HepG2 (cell line): ENCODE measurements around the gene ODAM. TPM values are rescaled to one million over a fixed set of nuclear protein-coding genes. Genes with fewer than 3 reads are reported as not detected.
A peak's percentile ranks its signal among the peaks of the same experiment; 100 is the strongest.

ENCODE experiments used
- CCDC6 ChIP-seq: sonication (generic); formaldehyde crosslinking; IDR thresholded peaks from 2 replicates; pipeline ENCODE4 v1.8.1; 2022; ENCODE audit warnings: mild to moderate bottlenecking, missing genetic modification reagents, moderate library complexity
- HCFC1 ChIP-seq: fragments of 150-350 bp; IDR thresholded peaks from 2 replicates; pipeline ENCODE4 v1.6.1; 2014; ENCODE audit warnings: low read depth, low read length
- HIVEP1 ChIP-seq: sonication (generic); formaldehyde crosslinking; IDR thresholded peaks from 2 replicates; pipeline ENCODE4 v1.4.0; 2020; ENCODE audit warnings: mild to moderate bottlenecking, missing genetic modification reagents
- MAFG ChIP-seq: sonication (generic); formaldehyde crosslinking; IDR thresholded peaks from 2 replicates; pipeline ENCODE4 v1.5.1; 2020; ENCODE audit warnings: mild to moderate bottlenecking, missing genetic modification reagents
- REPIN1 ChIP-seq: sonication (generic); formaldehyde crosslinking; IDR thresholded peaks from 2 replicates; pipeline ENCODE4 v1.8.0; 2022; ENCODE audit warnings: missing genetic modification reagents, low read depth, mild to moderate bottlenecking, borderline replicate concordance
- SIN3A ChIP-seq: IDR thresholded peaks from 2 replicates; pipeline ENCODE4 v1.6.1; 2011; ENCODE audit warnings: low read depth, mild to moderate bottlenecking, control low read depth, low read length, borderline replicate concordance
- TARDBP ChIP-seq: sonication (generic); formaldehyde crosslinking; IDR thresholded peaks from 2 replicates; pipeline ENCODE4 v1.8.0; 2022; ENCODE audit warnings: mild to moderate bottlenecking, missing genetic modification reagents
- TRIM24 ChIP-seq: sonication (generic); formaldehyde crosslinking; IDR thresholded peaks from 2 replicates; pipeline ENCODE4 v1.8.0; 2022; ENCODE audit warnings: mild to moderate bottlenecking, missing genetic modification reagents
- ZNF567 ChIP-seq: sonication (generic); formaldehyde crosslinking; IDR thresholded peaks from 2 replicates; pipeline ENCODE4 v1.8.1; 2023; ENCODE audit warnings: mild to moderate bottlenecking, missing genetic modification reagents, borderline replicate concordance
- ZNF766 ChIP-seq: sonication (generic); formaldehyde crosslinking; IDR thresholded peaks from 2 replicates; pipeline ENCODE4 v1.5.0; 2020; ENCODE audit warnings: missing genetic modification reagents, borderline replicate concordance
- polyA plus RNA-seq, 8 experiments: library from polyadenylated mRNA; depleted of rRNA in 3 of 8; stranded (reverse) in 7 of 8; unstranded in 1 of 8; fragments of >200 nt; fragmentation: Illumina TruSeq in 4 of 8; extraction: Trizol in 4 of 8; gene quantifications; 2 replicates each; pipeline versions ENCODE4 v1.2.1 to v1.2.3, GENCODE V29; 2011 to 2016; ENCODE audit warnings: low read depth in 4 of 8, missing spikeins in 1 of 8, mixed read lengths in 1 of 8; ENCODE audit not compliant: insufficient read depth in 1 of 8
- total RNA-seq, 5 experiments: library from RNA; depleted of rRNA; stranded (reverse); fragments of >200 nt; fragmentation: Illumina TruSeq; extraction: Trizol; gene quantifications; 2 replicates each; pipeline ENCODE4 v1.2.3, GENCODE V29; 2016; ENCODE audit warnings: low read depth in 1 of 5
- TF ChIP-seq, protein P1 (sequence below): IDR thresholded peaks from 2 replicates; pipeline ENCODE4 v1.4.0; 2020; ENCODE audit warnings: mild to moderate bottlenecking, missing genetic modification reagents
- TF ChIP-seq, protein P2 (sequence below): sonication (generic); formaldehyde crosslinking; IDR thresholded peaks from 2 replicates; pipeline ENCODE4 v1.4.0; 2020; ENCODE audit warnings: missing genetic modification reagents
- TF ChIP-seq, protein P3 (sequence below): IDR thresholded peaks from 2 replicates; pipeline ENCODE4 v1.6.1; 2012; ENCODE audit warnings: low read depth, low read length, improper control_type of control experiment
- TF ChIP-seq, protein P4 (sequence below): sonication (generic); formaldehyde crosslinking; IDR thresholded peaks from 2 replicates; pipeline ENCODE4 v1.4.0; 2020; ENCODE audit warnings: missing genetic modification reagents, mild to moderate bottlenecking, borderline replicate concordance
- TF ChIP-seq, protein P5 (sequence below): IDR thresholded peaks from 2 replicates; pipeline ENCODE4 v1.6.1; 2016; ENCODE audit warnings: low read depth
- TF ChIP-seq, protein P6 (sequence below): IDR thresholded peaks from 2 replicates; pipeline ENCODE4 v1.6.1; 2018; ENCODE audit warnings: missing genetic modification reagents, mild to moderate bottlenecking, missing compliant biosample characterization

The ODAM gene
- total and polyA plus RNA-seq, 2 of the 13 experiments (the other 11 are each of a cell fraction or from before 2014, with no cell fraction given), result 94.6 to 115 TPM

DNA sequence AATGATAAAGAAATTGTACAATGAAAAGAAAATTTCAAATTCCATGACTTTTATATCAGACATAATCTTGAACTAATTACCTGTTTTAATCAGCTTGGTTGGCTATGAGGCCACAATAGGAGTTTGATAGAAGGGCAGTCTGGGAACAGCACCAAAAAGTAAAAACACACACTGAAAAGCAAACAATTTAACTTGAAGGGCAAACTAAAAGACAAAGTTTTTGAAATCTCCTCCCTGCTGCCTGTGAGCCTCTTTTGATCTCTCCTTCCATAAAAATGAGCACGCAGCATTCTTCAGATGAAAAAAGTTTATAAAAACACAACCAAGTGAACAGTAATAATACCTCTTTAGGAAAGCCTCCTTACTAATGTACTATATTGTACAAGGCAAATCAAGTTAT lies 8.1 kb downstream of the ODAM start (continued):
- TF ChIP-seq, protein P1, sequence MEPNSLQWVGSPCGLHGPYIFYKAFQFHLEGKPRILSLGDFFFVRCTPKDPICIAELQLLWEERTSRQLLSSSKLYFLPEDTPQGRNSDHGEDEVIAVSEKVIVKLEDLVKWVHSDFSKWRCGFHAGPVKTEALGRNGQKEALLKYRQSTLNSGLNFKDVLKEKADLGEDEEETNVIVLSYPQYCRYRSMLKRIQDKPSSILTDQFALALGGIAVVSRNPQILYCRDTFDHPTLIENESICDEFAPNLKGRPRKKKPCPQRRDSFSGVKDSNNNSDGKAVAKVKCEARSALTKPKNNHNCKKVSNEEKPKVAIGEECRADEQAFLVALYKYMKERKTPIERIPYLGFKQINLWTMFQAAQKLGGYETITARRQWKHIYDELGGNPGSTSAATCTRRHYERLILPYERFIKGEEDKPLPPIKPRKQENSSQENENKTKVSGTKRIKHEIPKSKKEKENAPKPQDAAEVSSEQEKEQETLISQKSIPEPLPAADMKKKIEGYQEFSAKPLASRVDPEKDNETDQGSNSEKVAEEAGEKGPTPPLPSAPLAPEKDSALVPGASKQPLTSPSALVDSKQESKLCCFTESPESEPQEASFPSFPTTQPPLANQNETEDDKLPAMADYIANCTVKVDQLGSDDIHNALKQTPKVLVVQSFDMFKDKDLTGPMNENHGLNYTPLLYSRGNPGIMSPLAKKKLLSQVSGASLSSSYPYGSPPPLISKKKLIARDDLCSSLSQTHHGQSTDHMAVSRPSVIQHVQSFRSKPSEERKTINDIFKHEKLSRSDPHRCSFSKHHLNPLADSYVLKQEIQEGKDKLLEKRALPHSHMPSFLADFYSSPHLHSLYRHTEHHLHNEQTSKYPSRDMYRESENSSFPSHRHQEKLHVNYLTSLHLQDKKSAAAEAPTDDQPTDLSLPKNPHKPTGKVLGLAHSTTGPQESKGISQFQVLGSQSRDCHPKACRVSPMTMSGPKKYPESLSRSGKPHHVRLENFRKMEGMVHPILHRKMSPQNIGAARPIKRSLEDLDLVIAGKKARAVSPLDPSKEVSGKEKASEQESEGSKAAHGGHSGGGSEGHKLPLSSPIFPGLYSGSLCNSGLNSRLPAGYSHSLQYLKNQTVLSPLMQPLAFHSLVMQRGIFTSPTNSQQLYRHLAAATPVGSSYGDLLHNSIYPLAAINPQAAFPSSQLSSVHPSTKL (CRISPR knock-in tag), result peak; percentile 76
- TF ChIP-seq MAFG (CRISPR knock-in tag), result no peak
- TF ChIP-seq HIVEP1, result no peak
- TF ChIP-seq, protein P2, sequence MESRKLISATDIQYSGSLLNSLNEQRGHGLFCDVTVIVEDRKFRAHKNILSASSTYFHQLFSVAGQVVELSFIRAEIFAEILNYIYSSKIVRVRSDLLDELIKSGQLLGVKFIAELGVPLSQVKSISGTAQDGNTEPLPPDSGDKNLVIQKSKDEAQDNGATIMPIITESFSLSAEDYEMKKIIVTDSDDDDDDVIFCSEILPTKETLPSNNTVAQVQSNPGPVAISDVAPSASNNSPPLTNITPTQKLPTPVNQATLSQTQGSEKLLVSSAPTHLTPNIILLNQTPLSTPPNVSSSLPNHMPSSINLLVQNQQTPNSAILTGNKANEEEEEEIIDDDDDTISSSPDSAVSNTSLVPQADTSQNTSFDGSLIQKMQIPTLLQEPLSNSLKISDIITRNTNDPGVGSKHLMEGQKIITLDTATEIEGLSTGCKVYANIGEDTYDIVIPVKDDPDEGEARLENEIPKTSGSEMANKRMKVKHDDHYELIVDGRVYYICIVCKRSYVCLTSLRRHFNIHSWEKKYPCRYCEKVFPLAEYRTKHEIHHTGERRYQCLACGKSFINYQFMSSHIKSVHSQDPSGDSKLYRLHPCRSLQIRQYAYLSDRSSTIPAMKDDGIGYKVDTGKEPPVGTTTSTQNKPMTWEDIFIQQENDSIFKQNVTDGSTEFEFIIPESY (CRISPR knock-in tag), result no peak
- TF ChIP-seq HCFC1, result no peak
- no peak for TF ChIP-seq ZNF766 (CRISPR knock-in tag)
- no peak for TF ChIP-seq TARDBP
- TF ChIP-seq, protein P3, sequence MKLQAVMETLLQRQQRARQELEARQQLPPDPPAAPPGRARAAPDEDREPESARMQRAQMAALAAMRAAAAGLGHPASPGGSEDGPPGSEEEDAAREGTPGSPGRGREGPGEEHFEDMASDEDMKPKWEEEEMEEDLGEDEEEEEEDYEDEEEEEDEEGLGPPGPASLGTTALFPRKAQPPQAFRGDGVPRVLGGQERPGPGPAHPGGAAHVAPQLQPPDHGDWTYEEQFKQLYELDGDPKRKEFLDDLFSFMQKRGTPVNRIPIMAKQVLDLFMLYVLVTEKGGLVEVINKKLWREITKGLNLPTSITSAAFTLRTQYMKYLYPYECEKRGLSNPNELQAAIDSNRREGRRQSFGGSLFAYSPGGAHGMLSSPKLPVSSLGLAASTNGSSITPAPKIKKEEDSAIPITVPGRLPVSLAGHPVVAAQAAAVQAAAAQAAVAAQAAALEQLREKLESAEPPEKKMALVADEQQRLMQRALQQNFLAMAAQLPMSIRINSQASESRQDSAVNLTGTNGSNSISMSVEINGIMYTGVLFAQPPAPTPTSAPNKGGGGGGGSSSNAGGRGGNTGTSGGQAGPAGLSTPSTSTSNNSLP, result peak; percentile 58; the same call in 1 of the 2 replicates
- no peak for TF ChIP-seq CCDC6 (CRISPR knock-in tag)
- no peak for TF ChIP-seq TRIM24 (CRISPR knock-in tag)
- peak; percentile 68; the same call in 1 of the 2 replicates for TF ChIP-seq REPIN1 (CRISPR knock-in tag)
- no peak for TF ChIP-seq SIN3A
- TF ChIP-seq, protein P4, sequence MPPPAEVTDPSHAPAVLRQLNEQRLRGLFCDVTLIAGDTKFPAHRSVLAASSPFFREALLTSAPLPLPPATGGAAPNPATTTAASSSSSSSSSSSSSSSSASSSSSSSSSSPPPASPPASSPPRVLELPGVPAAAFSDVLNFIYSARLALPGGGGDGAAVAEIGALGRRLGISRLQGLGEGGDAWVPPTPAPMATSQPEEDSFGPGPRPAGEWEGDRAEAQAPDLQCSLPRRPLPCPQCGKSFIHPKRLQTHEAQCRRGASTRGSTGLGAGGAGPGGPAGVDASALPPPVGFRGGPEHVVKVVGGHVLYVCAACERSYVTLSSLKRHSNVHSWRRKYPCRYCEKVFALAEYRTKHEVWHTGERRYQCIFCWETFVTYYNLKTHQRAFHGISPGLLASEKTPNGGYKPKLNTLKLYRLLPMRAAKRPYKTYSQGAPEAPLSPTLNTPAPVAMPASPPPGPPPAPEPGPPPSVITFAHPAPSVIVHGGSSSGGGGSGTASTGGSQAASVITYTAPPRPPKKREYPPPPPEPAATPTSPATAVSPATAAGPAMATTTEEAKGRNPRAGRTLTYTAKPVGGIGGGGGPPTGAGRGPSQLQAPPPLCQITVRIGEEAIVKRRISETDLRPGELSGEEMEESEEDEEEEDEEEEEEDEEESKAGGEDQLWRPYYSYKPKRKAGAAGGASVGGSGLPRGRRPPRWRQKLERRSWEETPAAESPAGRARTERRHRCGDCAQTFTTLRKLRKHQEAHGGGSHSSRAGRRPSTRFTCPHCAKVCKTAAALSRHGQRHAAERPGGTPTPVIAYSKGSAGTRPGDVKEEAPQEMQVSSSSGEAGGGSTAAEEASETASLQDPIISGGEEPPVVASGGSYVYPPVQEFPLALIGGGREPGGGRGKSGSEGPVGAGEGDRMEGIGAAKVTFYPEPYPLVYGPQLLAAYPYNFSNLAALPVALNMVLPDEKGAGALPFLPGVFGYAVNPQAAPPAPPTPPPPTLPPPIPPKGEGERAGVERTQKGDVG (CRISPR knock-in tag), result no peak
- TF ChIP-seq, protein P5, sequence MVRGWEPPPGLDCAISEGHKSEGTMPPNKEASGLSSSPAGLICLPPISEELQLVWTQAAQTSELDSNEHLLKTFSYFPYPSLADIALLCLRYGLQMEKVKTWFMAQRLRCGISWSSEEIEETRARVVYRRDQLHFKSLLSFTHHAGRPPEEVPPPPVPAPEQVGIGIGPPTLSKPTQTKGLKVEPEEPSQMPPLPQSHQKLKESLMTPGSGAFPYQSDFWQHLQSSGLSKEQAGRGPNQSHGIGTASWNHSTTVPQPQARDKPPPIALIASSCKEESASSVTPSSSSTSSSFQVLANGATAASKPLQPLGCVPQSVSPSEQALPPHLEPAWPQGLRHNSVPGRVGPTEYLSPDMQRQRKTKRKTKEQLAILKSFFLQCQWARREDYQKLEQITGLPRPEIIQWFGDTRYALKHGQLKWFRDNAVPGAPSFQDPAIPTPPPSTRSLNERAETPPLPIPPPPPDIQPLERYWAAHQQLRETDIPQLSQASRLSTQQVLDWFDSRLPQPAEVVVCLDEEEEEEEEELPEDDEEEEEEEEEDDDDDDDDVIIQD (CRISPR knock-in tag), result peak; percentile 82; the same call in 1 of the 2 replicates
- no peak for TF ChIP-seq ZNF567 (CRISPR knock-in tag)
- TF ChIP-seq, protein P6, sequence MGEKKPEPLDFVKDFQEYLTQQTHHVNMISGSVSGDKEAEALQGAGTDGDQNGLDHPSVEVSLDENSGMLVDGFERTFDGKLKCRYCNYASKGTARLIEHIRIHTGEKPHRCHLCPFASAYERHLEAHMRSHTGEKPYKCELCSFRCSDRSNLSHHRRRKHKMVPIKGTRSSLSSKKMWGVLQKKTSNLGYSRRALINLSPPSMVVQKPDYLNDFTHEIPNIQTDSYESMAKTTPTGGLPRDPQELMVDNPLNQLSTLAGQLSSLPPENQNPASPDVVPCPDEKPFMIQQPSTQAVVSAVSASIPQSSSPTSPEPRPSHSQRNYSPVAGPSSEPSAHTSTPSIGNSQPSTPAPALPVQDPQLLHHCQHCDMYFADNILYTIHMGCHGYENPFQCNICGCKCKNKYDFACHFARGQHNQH (CRISPR knock-in tag), result no peak
